ENCODE data around the gene C8A. TPM values are rescaled to one million over a fixed set of nuclear protein-coding genes. Genes with fewer than 3 reads are reported as not detected.

Gene C8A
- total and polyA plus RNA-seq, 12 donors: 0.09 TPM; not detected in 11

- H3K4me1 ChIP-seq: no peaks in the 10 kb centered on the region
- ATAC-seq (no peak), DNase-seq (no peak)
- H3K4me3 ChIP-seq: no peak overlapping the region
- H3K27ac ChIP-seq: no peak overlapping the region
- WGBS, 2 donors: 47 to 71% methylated on average over 3 of the region's 3 CpGs
- no peaks in the 10 kb centered on the region for H3K27me3 ChIP-seq
- TF ChIP-seq CTCF (IDR thresholded peaks at IDR 0.05): no peak
- H3K9me3 ChIP-seq: no peaks in the 10 kb centered on the region
- H3K36me3 ChIP-seq: no peaks in the 10 kb centered on the region
- intact Hi-C loops (cut with DNase I): no loop called here
Observed at GRCh38 chr1:56931211-56931610, 76.6 kb downstream of the C8A start.

GRCh38 chr1:56931686-56932085 lies 77.1 kb downstream of the C8A start:
- no peaks in the 10 kb centered on the region for H3K4me1 ChIP-seq
- peaks cover 0 to 3% (median 0%) of the 10 kb centered on the region in 7 donors for H3K27me3 ChIP-seq
- no peaks in the 10 kb centered on the region for H3K9me3 ChIP-seq
- no peak for TF ChIP-seq CTCF (IDR thresholded peaks at IDR 0.05)
- H3K27ac ChIP-seq: no peak overlapping the region
- WGBS, 2 donors: 74 to 77% methylated on average over 3 of the region's 3 CpGs
- H3K36me3 ChIP-seq: no peaks in the 10 kb centered on the region
- no peak overlapping the region for H3K4me3 ChIP-seq
- ATAC-seq (no peak), DNase-seq (no peak)
- intact Hi-C loops (cut with DNase I): no loop called here

GRCh38 chr1:56933161-56933560 lies 78.6 kb downstream of the C8A start:
- no peaks in the 10 kb centered on the region for H3K36me3 ChIP-seq
- DNase-seq (no peak), ATAC-seq (no peak)
- H3K27ac ChIP-seq: no peak overlapping the region
- H3K4me1 ChIP-seq: no peaks in the 10 kb centered on the region
- 81 to 83% methylated on average over 2 of the region's 2 CpGs for WGBS, 2 donors
- peaks cover 0 to 7% (median 0%) of the 10 kb centered on the region in 7 donors for H3K27me3 ChIP-seq
- no peak for TF ChIP-seq CTCF (IDR thresholded peaks at IDR 0.05)
- H3K9me3 ChIP-seq: no peaks in the 10 kb centered on the region
- intact Hi-C loops (cut with DNase I): no loop called here
- H3K4me3 ChIP-seq: no peak overlapping the region

GRCh38 chr1:56933606-56934005 lies 79.0 kb downstream of the C8A start:
- 75 to 83% methylated on average over 2 of the region's 2 CpGs for WGBS, 2 donors
- intact Hi-C loops (cut with DNase I): no loop called here
- H3K27ac ChIP-seq: no peak overlapping the region
- H3K36me3 ChIP-seq: no peaks in the 10 kb centered on the region
- DNase-seq: no peak
- no peak for ATAC-seq
- no peak overlapping the region for H3K4me3 ChIP-seq
- no peak for TF ChIP-seq CTCF (IDR thresholded peaks at IDR 0.05)
- peaks cover 0 to 7% (median 0%) of the 10 kb centered on the region in 7 donors for H3K27me3 ChIP-seq
- no peaks in the 10 kb centered on the region for H3K4me1 ChIP-seq
- no peaks in the 10 kb centered on the region for H3K9me3 ChIP-seq

Data from heart right ventricle (tissue), 16 donors.